Vagina (tissue), 2 donors: ENCODE measurements around the gene TMEM269. TPM values are rescaled to one million over a fixed set of nuclear protein-coding genes. Genes with fewer than 3 reads are reported as not detected.

ENCODE experiments used
- DNase-seq, 2 donors: peaks; one replicate each; pipeline ENCODE4 v3.0.0-alpha.2; 2017; ENCODE audit errors: extremely low spot score in 2 of 2
- H3K27ac ChIP-seq: fragments of 200-600 bp; sonication (generic); one replicate; pipeline ENCODE4 v1.5.1; 2019
- H3K27me3 ChIP-seq: fragments of 200-600 bp; sonication (generic); one replicate; pipeline ENCODE4 v1.5.1; 2019
- H3K36me3 ChIP-seq, 2 donors: fragments of 200-600 bp; sonication (generic); one replicate each; pipeline ENCODE4 v1.5.1; 2017 to 2019
- H3K4me1 ChIP-seq: fragments of 200-600 bp; sonication (generic); one replicate; pipeline ENCODE4 v1.5.1; 2019
- H3K4me3 ChIP-seq, 2 donors: fragments of 200-600 bp; sonication (generic); 1 replicate in 1 of 2; 2 replicates in 1 of 2; pipeline ENCODE4 v1.5.1; 2016 to 2019
- H3K9me3 ChIP-seq: fragments of 200-600 bp; sonication (generic); one replicate; pipeline ENCODE4 v1.5.1; 2019
- POLR2A ChIP-seq, 2 donors: fragments of 450-650 bp; IDR thresholded peaks; one replicate each; pipeline ENCODE4 v1.6.1; 2017; ENCODE audit warnings: antibody characterized with exemption in 2 of 2, mild to moderate bottlenecking in 2 of 2, moderate library complexity in 2 of 2
- POLR2AphosphoS5 ChIP-seq, 2 donors: sonication (generic); formaldehyde crosslinking; IDR thresholded peaks; one replicate each; pipeline ENCODE4 v1.9.0; 2017; ENCODE audit warnings: antibody characterized with exemption in 2 of 2, mild to moderate bottlenecking in 2 of 2, low read depth in 1 of 2; ENCODE audit not compliant: insufficient read depth in 1 of 2
- intact Hi-C: fragments of 100-400 bp; cut with DNase I; formaldehyde crosslinking; loops from one replicate; pipeline ENCODE4 v1.15.1; 2023
- total RNA-seq: library from RNA; depleted of rRNA; stranded (reverse); fragments of >200 nt; gene quantifications from one replicate; pipeline ENCODE4 v1.2.3, GENCODE V29; 2016
- TF ChIP-seq, protein P1 (sequence below), 3 experiments: fragments of 450-650 bp in 2 of 3; fragments of 200-600 bp in 1 of 3; sonication (generic) in 1 of 3; IDR thresholded peaks; one replicate each; pipeline ENCODE4 v1.5.1; 2017 to 2019; ENCODE audit warnings: antibody characterized with exemption in 3 of 3, mild to moderate bottlenecking in 2 of 3, moderate library complexity in 2 of 3

The TMEM269 gene
- total RNA-seq, 1 donor from 2014 or later: not detected

DNA sequence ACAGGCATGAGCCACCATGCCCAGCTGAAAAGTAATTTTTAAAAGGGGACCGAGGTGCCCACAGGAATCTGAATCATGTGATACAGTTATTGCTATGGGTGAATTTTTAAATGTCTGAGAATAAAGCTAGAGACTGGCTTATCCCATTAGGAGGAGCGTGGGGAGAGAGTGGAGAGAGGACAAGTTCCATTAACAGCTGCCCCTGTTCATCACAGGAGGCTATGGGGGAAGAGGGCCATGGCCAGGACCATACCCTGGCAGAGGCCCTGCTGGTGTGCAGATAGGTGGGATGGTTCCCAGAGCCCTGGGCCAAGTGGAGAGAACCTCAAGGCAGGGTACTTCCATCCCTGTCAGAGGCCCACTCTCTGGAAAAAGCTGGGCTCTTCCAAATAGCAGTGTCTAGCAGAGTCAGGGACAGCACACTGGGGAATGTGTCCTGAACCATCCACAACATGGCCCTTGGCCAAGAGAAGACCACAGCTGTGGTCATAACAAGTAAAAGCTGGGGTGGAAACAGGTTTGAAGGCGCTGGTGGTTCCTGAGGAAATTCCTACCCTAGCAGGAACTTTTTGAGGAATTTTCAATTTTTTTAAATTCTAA is 48.0 kb downstream of the TMEM269 start:
- Histone ChIP-seq H3K36me3 (no peaks in the 10 kb centered on the region), H3K9me3 (no peaks in the 10 kb centered on the region), H3K4me3 (no peak overlapping the region), H3K27me3 (no peaks in the 10 kb centered on the region), H3K4me1 (no peaks in the 10 kb centered on the region), H3K27ac (no peak overlapping the region)
- no peak for DNase-seq
- intact Hi-C loops: no loop called here
- TF ChIP-seq POLR2AphosphoS5 (IDR thresholded peaks at IDR 0.05; ENCODE audit: insufficient read depth in 1 of 2, low read depth in 1 of 2) (no peak), POLR2A (IDR thresholded peaks at IDR 0.05) (no peak)
- TF ChIP-seq, protein P1, sequence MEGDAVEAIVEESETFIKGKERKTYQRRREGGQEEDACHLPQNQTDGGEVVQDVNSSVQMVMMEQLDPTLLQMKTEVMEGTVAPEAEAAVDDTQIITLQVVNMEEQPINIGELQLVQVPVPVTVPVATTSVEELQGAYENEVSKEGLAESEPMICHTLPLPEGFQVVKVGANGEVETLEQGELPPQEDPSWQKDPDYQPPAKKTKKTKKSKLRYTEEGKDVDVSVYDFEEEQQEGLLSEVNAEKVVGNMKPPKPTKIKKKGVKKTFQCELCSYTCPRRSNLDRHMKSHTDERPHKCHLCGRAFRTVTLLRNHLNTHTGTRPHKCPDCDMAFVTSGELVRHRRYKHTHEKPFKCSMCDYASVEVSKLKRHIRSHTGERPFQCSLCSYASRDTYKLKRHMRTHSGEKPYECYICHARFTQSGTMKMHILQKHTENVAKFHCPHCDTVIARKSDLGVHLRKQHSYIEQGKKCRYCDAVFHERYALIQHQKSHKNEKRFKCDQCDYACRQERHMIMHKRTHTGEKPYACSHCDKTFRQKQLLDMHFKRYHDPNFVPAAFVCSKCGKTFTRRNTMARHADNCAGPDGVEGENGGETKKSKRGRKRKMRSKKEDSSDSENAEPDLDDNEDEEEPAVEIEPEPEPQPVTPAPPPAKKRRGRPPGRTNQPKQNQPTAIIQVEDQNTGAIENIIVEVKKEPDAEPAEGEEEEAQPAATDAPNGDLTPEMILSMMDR (IDR thresholded peaks at IDR 0.05): no peak

GRCh38 chr1:42833981-42834380 is 49.2 kb downstream of the TMEM269 start:
- no peaks in the 10 kb centered on the region for H3K27me3 ChIP-seq
- H3K36me3 ChIP-seq: no peaks in the 10 kb centered on the region
- intact Hi-C loops: no loop called here
- no peaks in the 10 kb centered on the region for H3K4me1 ChIP-seq
- H3K27ac ChIP-seq: no peak overlapping the region
- H3K9me3 ChIP-seq: no peaks in the 10 kb centered on the region
- DNase-seq: no peak
- TF ChIP-seq, protein P1 (IDR thresholded peaks at IDR 0.05): no peak
- no peak for TF ChIP-seq POLR2AphosphoS5 (IDR thresholded peaks at IDR 0.05; ENCODE audit: insufficient read depth in 1 of 2, low read depth in 1 of 2)
- no peak for TF ChIP-seq POLR2A (IDR thresholded peaks at IDR 0.05)
- no peak overlapping the region for H3K4me3 ChIP-seq

DNA sequence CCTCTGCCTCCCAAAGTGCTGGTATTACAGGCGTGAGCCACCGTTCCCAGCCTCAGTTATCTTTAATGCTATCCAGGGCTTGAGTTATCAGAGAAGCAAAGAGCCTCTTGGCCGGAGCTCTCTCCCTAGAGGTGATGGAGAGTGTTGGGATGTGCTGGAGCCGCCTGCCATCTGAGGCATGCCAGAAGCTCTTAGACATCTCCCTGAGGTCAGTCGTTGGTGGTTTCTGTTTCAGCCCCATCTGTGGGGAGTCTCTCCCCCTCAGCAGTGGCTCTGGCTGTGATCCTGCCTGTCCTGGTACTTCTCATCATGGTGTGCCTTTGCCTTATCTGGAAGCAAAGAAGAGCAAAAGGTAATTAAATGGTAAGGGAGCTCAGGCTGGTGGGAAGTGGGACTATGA is 50.0 kb downstream of the TMEM269 start:
- H3K4me3 ChIP-seq: no peak overlapping the region
- no peak overlapping the region for H3K27ac ChIP-seq
- H3K9me3 ChIP-seq: no peaks in the 10 kb centered on the region
- no peak for DNase-seq
- no peaks in the 10 kb centered on the region for H3K4me1 ChIP-seq
- no peak for TF ChIP-seq POLR2AphosphoS5 (IDR thresholded peaks at IDR 0.05; ENCODE audit: insufficient read depth in 1 of 2, low read depth in 1 of 2)
- no peaks in the 10 kb centered on the region for H3K27me3 ChIP-seq
- no peaks in the 10 kb centered on the region for H3K36me3 ChIP-seq
- intact Hi-C loops: no loop called here

GRCh38 chr1:42835422-42835821 is 50.6 kb downstream of the TMEM269 start:
- no peaks in the 10 kb centered on the region for H3K4me1 ChIP-seq
- no peaks in the 10 kb centered on the region for H3K27me3 ChIP-seq
- intact Hi-C loops: no loop called here
- no peak for DNase-seq
- H3K36me3 ChIP-seq: no peaks in the 10 kb centered on the region
- no peak overlapping the region for H3K4me3 ChIP-seq
- TF ChIP-seq, protein P1 (IDR thresholded peaks at IDR 0.05): no peak
- no peak for TF ChIP-seq POLR2AphosphoS5 (IDR thresholded peaks at IDR 0.05; ENCODE audit: insufficient read depth in 1 of 2, low read depth in 1 of 2)
- H3K27ac ChIP-seq: no peak overlapping the region
- H3K9me3 ChIP-seq: no peaks in the 10 kb centered on the region

- Histone ChIP-seq H3K27me3 (no peaks in the 10 kb centered on the region), H3K36me3 (no peaks in the 10 kb centered on the region), H3K4me1 (no peaks in the 10 kb centered on the region), H3K9me3 (no peaks in the 10 kb centered on the region), H3K4me3 (no peak overlapping the region), H3K27ac (no peak overlapping the region)
- DNase-seq: no peak
- no peak for TF ChIP-seq POLR2A (IDR thresholded peaks at IDR 0.05)
- no peak for TF ChIP-seq POLR2AphosphoS5 (IDR thresholded peaks at IDR 0.05; ENCODE audit: insufficient read depth in 1 of 2, low read depth in 1 of 2)
- TF ChIP-seq, protein P1 (IDR thresholded peaks at IDR 0.05): no peak
- intact Hi-C loops: no loop called here
Observed at GRCh38 chr1:42837709-42838108, 52.9 kb downstream of the TMEM269 start.
